Stimulated activated naive CD4-positive, alpha-beta T cell treated with Interleukin-2 at 50 U/mL for 16 hours (primary cell): ENCODE data around the gene FAM161B.
"Not testable (repeated sequence)": the region's sequence is repeated elsewhere in the genome, so short reads cannot be mapped to it uniquely, and the experiment has no call there.

ENCODE experiments used
- DNase-seq: peaks from one replicate; lab custom pipeline; 2025; lab: John Stamatoyannopoulos, UW

The FAM161B gene

GRCh38 chr14:73949752-73950734 is at the start of gene FAM161B, which contains the start of gene COQ6:
FAM161B (minus strand) TSS chr14:73950094; CDS start chr14:73950026, 68 bp downstream.
COQ6 (plus strand) TSS chr14:73950302; CDS start chr14:73950333, 31 bp downstream.
- peak; percentile 95 for DNase-seq

DNA sequence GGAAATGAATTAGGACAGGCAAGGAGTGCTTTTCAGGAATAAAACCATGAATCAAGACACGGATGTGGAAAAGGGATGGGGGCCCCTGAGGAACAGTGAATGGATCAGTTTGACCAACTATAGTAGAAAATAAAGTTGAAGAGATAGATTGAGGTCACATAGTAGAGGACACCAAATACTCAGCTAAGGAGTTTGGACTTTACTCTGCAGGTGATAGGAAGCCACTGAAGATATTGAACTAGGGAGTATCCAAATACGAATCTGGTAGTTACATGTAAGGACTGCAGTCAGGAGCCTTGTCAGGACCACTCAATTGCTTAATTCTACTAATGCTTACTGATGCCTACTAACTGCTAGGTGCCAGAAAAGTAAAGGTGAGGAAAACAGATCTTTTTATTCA is 48.8 kb upstream of the FAM161B start:
- DNase-seq: no peak

GRCh38 chr14:73997944-73998447 is 48.1 kb upstream of the FAM161B start:
- DNase-seq: no peak

- no peak for DNase-seq
Observed at GRCh38 chr14:73997108-73997943, 47.4 kb upstream of the FAM161B start.

DNA sequence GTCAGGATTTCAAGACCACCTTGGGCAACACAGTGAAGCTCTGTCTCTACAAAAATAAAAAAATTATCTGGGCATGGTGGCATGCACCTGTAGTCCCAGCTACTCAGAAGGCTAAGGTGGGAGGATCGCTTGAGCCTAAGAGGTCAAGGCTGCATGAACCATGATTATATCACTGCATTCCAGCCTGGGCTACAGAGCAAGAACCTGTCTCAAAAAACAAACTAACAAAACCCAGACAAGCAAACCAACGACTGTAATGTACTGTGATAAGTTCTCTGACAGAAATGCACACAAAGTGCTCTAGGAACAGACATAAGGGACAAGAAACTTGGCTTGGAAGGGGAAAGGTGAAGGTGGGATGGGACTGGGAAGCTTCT is 46.8 kb upstream of the FAM161B start:
- no peak for DNase-seq

DNA sequence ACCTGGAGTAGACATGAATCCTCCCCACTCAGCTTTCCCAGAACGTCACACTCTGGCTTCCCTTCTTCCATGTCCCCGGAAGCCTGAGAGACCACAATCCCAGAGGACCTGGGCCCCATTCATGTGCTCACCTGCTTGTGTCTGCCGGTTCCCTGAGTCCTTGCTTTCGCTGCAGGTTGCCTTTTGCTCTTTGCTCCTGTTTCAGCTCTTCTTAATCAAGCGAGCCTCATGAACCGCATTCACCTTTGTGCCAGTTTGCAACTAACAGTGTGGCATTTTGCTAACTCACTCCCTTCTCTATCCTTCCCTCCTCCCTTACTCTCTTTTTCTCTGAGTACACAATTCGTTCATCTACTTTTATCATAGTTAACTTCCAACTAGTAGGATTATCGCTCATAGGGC is 46.1 kb upstream of the FAM161B start:
- DNase-seq: no peak

DNA sequence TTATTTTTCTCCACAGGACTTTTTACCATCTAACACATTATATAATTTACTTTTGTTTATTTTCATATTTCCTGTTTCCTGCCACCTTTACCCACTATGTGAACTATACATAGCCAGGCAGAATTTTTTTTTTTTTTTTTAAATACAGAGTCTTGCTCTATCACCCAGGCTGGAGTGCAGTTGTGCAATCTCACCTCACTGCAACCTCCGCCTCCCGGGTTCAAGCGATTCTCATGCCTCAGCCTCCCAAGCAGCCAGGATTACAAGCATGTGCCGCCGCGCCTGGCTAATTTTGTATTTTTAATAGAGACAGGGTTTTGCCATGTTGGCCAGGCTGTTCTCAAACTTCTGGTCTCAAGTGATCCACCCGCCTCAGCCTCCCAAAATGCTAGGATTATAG is 45.0 kb upstream of the FAM161B start:
- DNase-seq: not testable (repeated sequence)

DNA sequence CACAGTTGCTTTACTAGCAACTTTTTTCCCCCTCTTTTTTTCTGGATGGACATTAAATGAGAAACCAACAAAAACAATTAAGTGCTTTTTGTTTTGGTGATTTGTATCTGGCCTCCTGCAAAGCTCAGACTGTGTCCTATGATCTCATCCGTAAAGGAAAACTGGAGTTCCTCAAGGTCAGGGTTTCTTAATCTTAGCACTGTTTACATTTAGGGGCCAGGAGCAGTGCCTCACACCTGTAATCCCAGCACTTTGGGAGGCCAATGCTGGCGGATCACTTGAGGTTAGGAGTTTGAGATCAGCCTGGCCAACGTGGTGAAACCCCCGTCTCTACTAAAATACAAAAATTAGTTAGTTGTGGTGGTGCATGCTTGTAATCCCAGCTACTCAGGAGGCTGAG is 41.2 kb upstream of the FAM161B start:
- no peak for DNase-seq

GRCh38 chr14:73988656-73989055 is 38.8 kb upstream of the FAM161B start:
- not testable (repeated sequence) for DNase-seq

DNA sequence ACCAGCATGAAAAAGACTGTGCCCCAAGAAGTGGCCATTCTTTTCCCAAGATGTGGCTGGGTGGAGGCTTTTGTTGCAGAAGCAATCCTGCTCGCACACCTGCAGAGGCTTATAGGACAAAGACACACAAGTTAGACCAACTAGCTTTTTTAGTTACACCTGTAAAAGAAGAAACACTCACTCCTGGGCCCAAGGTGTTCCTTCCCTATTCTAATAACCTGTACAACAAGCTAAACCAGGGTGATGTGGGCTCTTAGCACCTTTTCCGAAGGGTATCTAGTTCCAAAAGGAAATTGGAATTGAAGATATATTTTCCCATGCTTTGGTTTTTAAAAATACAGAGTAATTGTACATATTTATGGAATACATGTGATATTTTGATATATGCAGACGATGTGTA is 38.2 kb upstream of the FAM161B start:
- DNase-seq: no peak

GRCh38 chr14:73977896-73978295 is 28.0 kb upstream of the FAM161B start:
- DNase-seq: no peak

- DNase-seq: no peak
Observed at GRCh38 chr14:73976125-73976524, 26.2 kb upstream of the FAM161B start.

DNA sequence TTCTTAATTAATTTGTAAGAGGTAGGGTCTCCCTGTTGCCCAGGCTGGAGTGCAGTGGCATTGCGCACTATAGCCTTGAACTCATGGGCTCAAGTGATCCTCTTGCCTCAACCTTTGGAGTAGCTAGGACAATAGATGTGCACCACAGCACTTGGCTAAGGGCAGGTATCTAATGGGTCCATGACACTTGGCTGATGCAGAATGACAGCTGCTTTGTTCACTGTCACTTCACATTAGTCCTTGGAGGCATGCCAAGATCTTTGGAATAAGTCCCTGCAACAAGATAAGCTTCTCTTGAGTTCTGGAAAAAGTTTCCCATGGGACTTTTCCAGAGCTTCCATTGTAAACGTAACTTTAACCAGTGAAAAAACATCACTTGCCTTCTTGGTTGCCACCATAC is 23.6 kb upstream of the FAM161B start:
- no peak for DNase-seq

GRCh38 chr14:73968885-73969284 is 19.0 kb upstream of the FAM161B start:
- no peak for DNase-seq

DNA sequence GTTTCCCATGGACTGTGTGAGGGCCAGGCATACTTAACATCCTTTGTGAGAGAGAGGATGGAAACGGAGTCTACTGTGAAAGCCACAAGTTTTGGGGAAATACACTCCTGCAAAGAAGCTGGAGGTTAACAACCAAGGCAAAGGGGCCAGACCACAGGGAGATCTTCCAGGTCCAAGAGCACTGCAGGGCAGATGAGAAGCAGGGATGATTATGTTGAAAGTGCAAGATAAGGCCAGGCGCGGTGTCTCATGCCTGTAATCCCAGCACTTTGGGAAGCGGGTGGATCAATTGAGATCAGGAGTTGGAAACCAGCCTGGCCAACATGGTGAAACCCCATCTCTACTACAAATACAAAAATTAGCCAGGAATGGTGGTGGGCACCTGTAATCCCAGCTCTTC is 15.3 kb upstream of the FAM161B start:
- DNase-seq: no peak

DNA sequence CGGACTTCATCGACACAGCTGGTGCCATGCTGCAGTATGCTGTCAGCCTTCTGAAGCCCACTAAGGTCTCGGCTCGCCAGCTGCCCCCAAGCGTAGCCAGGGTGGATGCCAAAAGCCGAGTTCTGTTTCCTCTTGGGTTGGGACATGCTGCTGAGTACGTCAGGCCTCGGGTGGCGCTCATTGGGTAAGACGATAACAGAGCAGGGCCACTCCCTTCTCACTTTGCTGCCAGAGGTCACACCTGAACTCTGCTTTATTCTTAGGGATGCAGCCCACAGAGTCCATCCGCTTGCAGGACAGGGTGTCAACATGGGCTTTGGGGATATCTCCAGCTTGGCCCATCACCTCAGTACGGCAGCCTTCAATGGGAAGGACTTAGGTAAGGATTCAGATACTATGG is 11.3 kb upstream of the FAM161B start:
- DNase-seq: no peak

- no peak for DNase-seq
Observed at GRCh38 chr14:73958591-73958990, 8.7 kb upstream of the FAM161B start.

DNA sequence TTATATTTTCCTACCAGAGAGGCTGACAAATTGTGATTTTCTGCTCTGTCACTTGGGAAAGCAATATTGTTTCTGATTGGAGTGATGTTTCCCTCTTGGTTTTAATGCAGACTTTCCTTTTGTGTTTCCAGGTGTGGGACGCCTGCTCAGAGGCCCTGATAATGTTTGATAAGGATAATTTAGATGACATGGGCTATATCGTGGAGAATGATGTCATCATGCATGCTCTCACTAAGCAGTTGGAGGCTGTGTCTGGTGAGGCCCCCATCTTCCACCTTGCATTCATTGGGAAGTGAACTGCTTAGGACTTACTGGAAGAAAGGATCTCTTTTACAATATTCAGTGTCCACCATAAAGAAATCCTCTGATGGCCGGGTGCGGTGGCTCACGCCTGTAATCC is 5.8 kb upstream of the FAM161B start:
- DNase-seq: no peak

DNA sequence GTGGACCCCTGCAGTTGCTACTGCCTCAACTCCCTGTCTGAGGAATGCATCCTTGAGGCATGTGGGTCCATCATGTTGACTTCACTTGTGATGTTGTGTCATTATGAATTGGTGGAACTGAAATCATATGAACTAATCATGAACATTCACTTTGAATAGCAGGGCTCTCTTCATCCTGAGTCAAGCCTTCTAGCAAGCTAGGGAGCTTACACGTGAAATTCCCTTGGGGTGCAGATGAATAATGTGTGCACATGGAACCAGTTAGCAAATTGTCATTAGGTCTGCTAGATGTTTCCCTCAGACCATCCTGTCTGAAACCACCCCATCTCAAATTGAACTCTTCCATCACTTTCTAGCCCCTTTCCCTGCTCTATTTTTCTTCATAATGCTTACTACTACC is 3.8 kb upstream of the FAM161B start:
- no peak for DNase-seq

- no peak for DNase-seq
Observed at GRCh38 chr14:73945159-73945670, 4.7 kb downstream of the FAM161B start.

GRCh38 chr14:73944432-73945158 is 5.3 kb downstream of the FAM161B start:
- DNase-seq: no peak

DNA sequence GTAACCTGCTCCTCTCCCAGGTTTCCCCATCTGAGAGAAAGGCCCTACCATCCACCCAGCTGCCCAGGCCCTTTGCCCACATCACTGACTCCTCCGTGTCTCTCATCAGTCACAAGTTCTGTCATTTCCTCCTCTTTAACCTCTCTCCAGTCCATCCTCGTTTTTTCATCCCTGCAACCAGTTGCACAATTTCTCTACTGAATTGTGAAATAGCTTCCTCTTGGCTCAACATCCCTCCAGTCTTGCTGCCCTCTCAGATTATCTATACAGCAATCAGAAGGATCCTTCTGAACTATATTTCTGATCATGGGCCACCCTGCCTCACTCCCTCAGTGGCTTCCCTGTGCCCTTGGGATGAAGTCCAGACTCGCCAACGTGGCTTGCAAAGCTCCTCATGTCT is 6.8 kb downstream of the FAM161B start:
- DNase-seq: no peak
